Nephron progenitor cell (in vitro differentiated cells): Measurements from ENCODE around the gene PSME3.
"Not testable (repeated sequence)": the region's sequence is repeated elsewhere in the genome, so short reads cannot be mapped to it uniquely, and the experiment has no call there.

Source experiments
- DNase-seq: peaks from one replicate; pipeline ENCODE4 v3.0.0; 2021
- H3K27ac Mint-ChIP-seq: 2 replicates; pipeline ENCODE4 v1.8.0; 2021; ENCODE audit warnings: mild to moderate bottlenecking, moderate library complexity, mixed read lengths
- H3K27me3 Mint-ChIP-seq: 2 replicates; pipeline ENCODE4 v1.8.0; 2021; ENCODE audit warnings: mild to moderate bottlenecking, low read depth, mixed read lengths; ENCODE audit not compliant: poor library complexity
- H3K36me3 Mint-ChIP-seq: 2 replicates; pipeline ENCODE4 v1.8.0; 2021; ENCODE audit warnings: low read depth, mixed read lengths
- H3K4me1 Mint-ChIP-seq: 2 replicates; pipeline ENCODE4 v1.8.0; 2021; ENCODE audit warnings: mixed read lengths
- H3K4me3 Mint-ChIP-seq: 2 replicates; pipeline ENCODE4 v1.8.0; 2021; ENCODE audit warnings: mild to moderate bottlenecking, moderate library complexity, mixed read lengths
- H3K9me3 Mint-ChIP-seq: 2 replicates; pipeline ENCODE4 v1.8.0; 2021; ENCODE audit warnings: mild to moderate bottlenecking, moderate library complexity, mixed read lengths
- TF ChIP-seq, protein P1 (sequence below): fragments of 200-600 bp; sonication (generic); IDR thresholded peaks from 2 replicates; pipeline ENCODE4 v1.5.0; 2021; ENCODE audit warnings: antibody characterized with exemption

PSME3 gene

GRCh38 chr17:42873315-42873714, 40.1 kb downstream of the PSME3 start:
- peaks cover 31% of the 10 kb centered on the region for H3K9me3 Mint-ChIP-seq
- H3K27ac Mint-ChIP-seq: no peak overlapping the region
- peaks cover 5% of the 10 kb centered on the region for H3K4me1 Mint-ChIP-seq
- DNase-seq: no peak
- H3K36me3 Mint-ChIP-seq: peaks cover 15% of the 10 kb centered on the region
- TF ChIP-seq, protein P1, sequence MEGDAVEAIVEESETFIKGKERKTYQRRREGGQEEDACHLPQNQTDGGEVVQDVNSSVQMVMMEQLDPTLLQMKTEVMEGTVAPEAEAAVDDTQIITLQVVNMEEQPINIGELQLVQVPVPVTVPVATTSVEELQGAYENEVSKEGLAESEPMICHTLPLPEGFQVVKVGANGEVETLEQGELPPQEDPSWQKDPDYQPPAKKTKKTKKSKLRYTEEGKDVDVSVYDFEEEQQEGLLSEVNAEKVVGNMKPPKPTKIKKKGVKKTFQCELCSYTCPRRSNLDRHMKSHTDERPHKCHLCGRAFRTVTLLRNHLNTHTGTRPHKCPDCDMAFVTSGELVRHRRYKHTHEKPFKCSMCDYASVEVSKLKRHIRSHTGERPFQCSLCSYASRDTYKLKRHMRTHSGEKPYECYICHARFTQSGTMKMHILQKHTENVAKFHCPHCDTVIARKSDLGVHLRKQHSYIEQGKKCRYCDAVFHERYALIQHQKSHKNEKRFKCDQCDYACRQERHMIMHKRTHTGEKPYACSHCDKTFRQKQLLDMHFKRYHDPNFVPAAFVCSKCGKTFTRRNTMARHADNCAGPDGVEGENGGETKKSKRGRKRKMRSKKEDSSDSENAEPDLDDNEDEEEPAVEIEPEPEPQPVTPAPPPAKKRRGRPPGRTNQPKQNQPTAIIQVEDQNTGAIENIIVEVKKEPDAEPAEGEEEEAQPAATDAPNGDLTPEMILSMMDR: no peak
- H3K27me3 Mint-ChIP-seq: peaks cover 44% of the 10 kb centered on the region
- H3K4me3 Mint-ChIP-seq: no peak overlapping the region

DNA sequence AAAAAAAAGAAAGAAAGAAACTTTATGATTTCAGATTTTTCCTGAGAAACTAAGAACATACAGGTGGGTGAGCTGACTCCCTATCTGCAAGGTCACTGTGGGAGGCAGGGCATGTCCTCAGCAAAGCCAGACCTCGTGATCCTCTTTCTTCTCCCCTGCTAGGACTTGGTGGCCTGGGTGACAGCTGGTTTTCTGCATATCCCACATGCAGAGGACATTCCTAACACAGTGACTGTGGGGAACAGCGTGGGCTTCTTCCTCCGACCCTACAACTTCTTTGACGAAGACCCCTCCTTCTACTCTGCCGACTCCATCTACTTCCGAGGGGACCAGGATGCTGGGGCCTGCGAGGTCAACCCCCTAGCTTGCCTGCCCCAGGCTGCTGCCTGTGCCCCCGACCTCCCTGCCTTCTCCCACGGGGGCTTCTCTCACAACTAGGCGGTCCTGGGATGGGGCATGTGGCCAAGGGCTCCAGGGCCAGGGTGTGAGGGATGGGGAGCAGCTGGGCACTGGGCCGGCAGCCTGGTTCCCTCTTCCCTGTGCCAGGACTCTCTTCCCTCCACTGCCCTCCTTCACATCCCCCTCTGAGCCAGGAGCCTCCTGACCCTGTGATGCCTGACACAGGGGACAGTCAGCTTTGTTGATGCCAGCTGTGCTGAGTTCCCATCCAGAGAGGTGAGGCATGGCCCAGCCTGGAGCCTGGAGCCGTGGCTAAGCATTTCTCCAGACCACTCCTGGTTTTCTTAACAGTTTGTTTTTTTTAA, 40.9 kb downstream of the PSME3 start:
- Mint-ChIP-seq H3K9me3 (peaks cover 31% of the 10 kb centered on the region), H3K4me1 (peaks cover 11% of the 10 kb centered on the region), H3K27me3 (peaks cover 52% of the 10 kb centered on the region), H3K36me3 (peaks cover 15% of the 10 kb centered on the region)
- H3K4me3 Mint-ChIP-seq, DNase-seq, H3K27ac Mint-ChIP-seq: not testable (repeated sequence)

- peaks cover 16% of the 10 kb centered on the region for H3K4me1 Mint-ChIP-seq
- DNase-seq: no peak
- H3K36me3 Mint-ChIP-seq: no peaks in the 10 kb centered on the region
- H3K4me3 Mint-ChIP-seq: no peak overlapping the region
- peaks cover 4% of the 10 kb centered on the region for H3K9me3 Mint-ChIP-seq
- H3K27ac Mint-ChIP-seq: no peak overlapping the region
- H3K27me3 Mint-ChIP-seq: peaks cover 76% of the 10 kb centered on the region
- TF ChIP-seq, protein P1: no peak
These were observed 43.8 kb downstream of the PSME3 start for GRCh38 chr17:42877037-42877436.

GRCh38 chr17:42878123-42878880, 45.1 kb downstream of the PSME3 start:
- no peaks in the 10 kb centered on the region for H3K36me3 Mint-ChIP-seq
- no peak overlapping the region for H3K4me3 Mint-ChIP-seq
- peak; percentile 55 for DNase-seq
- peaks cover 16% of the 10 kb centered on the region for H3K4me1 Mint-ChIP-seq
- no peaks in the 10 kb centered on the region for H3K9me3 Mint-ChIP-seq
- H3K27ac Mint-ChIP-seq: no peak overlapping the region
- H3K27me3 Mint-ChIP-seq: peaks cover 68% of the 10 kb centered on the region
- TF ChIP-seq, protein P1: no peak

- Mint-ChIP-seq H3K27me3 (peaks cover 63% of the 10 kb centered on the region), H3K4me3 (no peak overlapping the region), H3K36me3 (no peaks in the 10 kb centered on the region), H3K4me1 (peaks cover 16% of the 10 kb centered on the region), H3K9me3 (no peaks in the 10 kb centered on the region), H3K27ac (no peak overlapping the region)
- no peak for DNase-seq
- TF ChIP-seq, protein P1: no peak
These were observed 45.9 kb downstream of the PSME3 start for GRCh38 chr17:42878924-42879595.

- no peak for DNase-seq
- H3K4me1 Mint-ChIP-seq: peaks cover 16% of the 10 kb centered on the region
- no peak overlapping the region for H3K4me3 Mint-ChIP-seq
- no peaks in the 10 kb centered on the region for H3K36me3 Mint-ChIP-seq
- TF ChIP-seq, protein P1: no peak
- H3K9me3 Mint-ChIP-seq: no peaks in the 10 kb centered on the region
- peaks cover 67% of the 10 kb centered on the region for H3K27me3 Mint-ChIP-seq
- H3K27ac Mint-ChIP-seq: no peak overlapping the region
These were observed 46.4 kb downstream of the PSME3 start for GRCh38 chr17:42879596-42879985.
